Omental fat pad (tissue), 4 donors: ENCODE data around the gene DYNLRB1. TPM values are rescaled to one million over a fixed set of nuclear protein-coding genes. Genes with fewer than 3 reads are reported as not detected.
A peak's percentile ranks its signal among the peaks of the same experiment; 100 is the strongest.

Experiments used
- ATAC-seq: fragments of 150-250 bp; one replicate; pipeline ENCODE4 v1.9.1; 2016; ENCODE audit warnings: mild to moderate bottlenecking, moderate library complexity; ENCODE audit not compliant: low FRiP score
- DNase-seq: peaks from one replicate; pipeline ENCODE4 v3.0.0-alpha.2; 2019; ENCODE audit warnings: low spot score
- CTCF ChIP-seq, 3 donors: fragments of 450-650 bp; IDR thresholded peaks; one replicate each; pipeline ENCODE4 v1.5.1; 2016 to 2017; ENCODE audit warnings: antibody characterized with exemption in 3 of 3, mild to moderate bottlenecking in 3 of 3, moderate library complexity in 2 of 3
- total RNA-seq, 4 donors: library from RNA; depleted of rRNA; stranded (reverse); fragments of >200 nt; gene quantifications; one replicate each; pipeline ENCODE4 v1.1.0, GENCODE V29; 2016

DYNLRB1 gene
- total RNA-seq, 4 donors from 2014 or later = 83.0 to 121 (median 108) TPM

GRCh38 chr20:34536798-34537394 is 20.7 kb downstream of the DYNLRB1 start:
- no peak for TF ChIP-seq CTCF (IDR thresholded peaks at IDR 0.05)
- no peak for ATAC-seq
- no peak for DNase-seq

GRCh38 chr20:34537651-34538050 is 21.4 kb downstream of the DYNLRB1 start:
- ATAC-seq (no peak), DNase-seq (no peak)
- no peak for TF ChIP-seq CTCF (IDR thresholded peaks at IDR 0.05)

GRCh38 chr20:34538671-34539123 is 22.5 kb downstream of the DYNLRB1 start:
- ATAC-seq = peak; percentile 70
- DNase-seq = no peak
- TF ChIP-seq CTCF (IDR thresholded peaks at IDR 0.05) = peak in 1 of 3 donors; percentile 4

- TF ChIP-seq CTCF (IDR thresholded peaks at IDR 0.05) = no peak
- ATAC-seq (no peak), DNase-seq (no peak)
Measured at GRCh38 chr20:34539756-34540155, 23.5 kb downstream of the DYNLRB1 start.

GRCh38 chr20:34540596-34541263 is 24.5 kb downstream of the DYNLRB1 start:
- no peak for TF ChIP-seq CTCF (IDR thresholded peaks at IDR 0.05)
- DNase-seq (no peak), ATAC-seq (no peak)

- ATAC-seq (no peak), DNase-seq (no peak)
- no peak for TF ChIP-seq CTCF (IDR thresholded peaks at IDR 0.05)
Measured at GRCh38 chr20:34541264-34541901, 25.2 kb downstream of the DYNLRB1 start.
